HEK293 (cell line): ENCODE data around the gene SPTBN1.

Source experiments
- CTCF ChIA-PET: fragments of 350-600 bp; formaldehyde crosslinking; extraction: SDS; loops from one replicate; lab custom pipeline; 2021; ENCODE audit warnings: antibody characterized with exemption; lab: Yijun Ruan, JAX
- POLR2A ChIA-PET: fragments of 300-600 bp; formaldehyde crosslinking; extraction: SDS; loops from one replicate; lab custom pipeline; 2020; ENCODE audit warnings: antibody characterized with exemption, inconsistent platforms; lab: Yijun Ruan, JAX
- H3K27ac ChIP-seq: fragments of 200-500 bp; sonication (Bioruptor generic); 2 replicates; pipeline ENCODE4 v1.5.1; 2014; ENCODE audit warnings: low read depth, low read length, control low read depth, inconsistent platforms; ENCODE audit errors: extremely low read depth
- H3K36me3 ChIP-seq, 2 experiments: fragments of 200-500 bp in 1 of 2; sonication (Bioruptor generic) in 1 of 2; 1 replicate in 1 of 2; 2 replicates in 1 of 2; pipeline ENCODE4 v1.5.1; 2014 to 2017; ENCODE audit warnings: inconsistent platforms in 2 of 2, low read length in 2 of 2; ENCODE audit not compliant: control insufficient read depth in 2 of 2, insufficient read depth in 1 of 2
- H3K4me1 ChIP-seq: fragments of 200-500 bp; sonication (Bioruptor generic); 2 replicates; pipeline ENCODE4 v1.5.1; 2014; ENCODE audit warnings: mild to moderate bottlenecking, low read length, inconsistent platforms; ENCODE audit not compliant: control insufficient read depth, insufficient read depth
- H3K4me3 ChIP-seq: 2 replicates; pipeline ENCODE4 v1.5.1; 2011; ENCODE audit warnings: low read depth, mild to moderate bottlenecking, control low read depth, low read length, moderate library complexity
- H3K9me3 ChIP-seq: fragments of 200-500 bp; sonication (Bioruptor generic); 2 replicates; pipeline ENCODE4 v1.5.1; 2014; ENCODE audit warnings: low read depth, low read length, inconsistent platforms; ENCODE audit not compliant: control insufficient read depth, insufficient read depth
- MZF1 ChIP-seq: fragments of 450-650 bp; formaldehyde crosslinking; IDR thresholded peaks from 2 replicates; pipeline ENCODE4 v1.5.1; 2017; ENCODE audit warnings: missing biosample characterization, missing genetic modification characterization, borderline replicate concordance
- PRDM1 ChIP-seq: fragments of 450-650 bp; formaldehyde crosslinking; IDR thresholded peaks from 2 replicates; pipeline ENCODE4; 2016; ENCODE audit warnings: missing biosample characterization, missing genetic modification characterization
- SCRT1 ChIP-seq: fragments of 450-650 bp; formaldehyde crosslinking; IDR thresholded peaks from 2 replicates; pipeline ENCODE4 v1.5.1; 2016; ENCODE audit warnings: missing biosample characterization, missing genetic modification characterization, borderline replicate concordance
- SCRT2 ChIP-seq: fragments of 450-650 bp; formaldehyde crosslinking; IDR thresholded peaks from 2 replicates; pipeline ENCODE4 v1.5.1; 2016; ENCODE audit warnings: missing biosample characterization, missing genetic modification characterization
- TRIM28 ChIP-seq: IDR thresholded peaks from 2 replicates; pipeline ENCODE4 v1.6.1; 2011; ENCODE audit warnings: low read length, control low read depth, borderline replicate concordance
- ZBTB17 ChIP-seq: fragments of 450-650 bp; formaldehyde crosslinking; IDR thresholded peaks from 2 replicates; pipeline ENCODE4 v1.5.1; 2016; ENCODE audit warnings: missing biosample characterization, missing genetic modification characterization
- ZBTB20 ChIP-seq: fragments of 450-650 bp; formaldehyde crosslinking; IDR thresholded peaks from 2 replicates; pipeline ENCODE4 v1.5.1; 2016; ENCODE audit warnings: missing biosample characterization, missing genetic modification characterization
- ZEB2 ChIP-seq: fragments of 450-650 bp; formaldehyde crosslinking; IDR thresholded peaks from 2 replicates; pipeline ENCODE4 v1.5.1; 2016; ENCODE audit warnings: missing biosample characterization, missing genetic modification characterization
- ZFP37 ChIP-seq: fragments of 450-650 bp; formaldehyde crosslinking; IDR thresholded peaks from 2 replicates; pipeline ENCODE4 v1.5.1; 2016; ENCODE audit warnings: missing biosample characterization, missing genetic modification characterization
- ZNF175 ChIP-seq: fragments of 450-650 bp; formaldehyde crosslinking; IDR thresholded peaks from 2 replicates; pipeline ENCODE4 v1.5.1; 2016; ENCODE audit warnings: missing biosample characterization, missing genetic modification characterization
- ZNF354C ChIP-seq: fragments of 450-650 bp; formaldehyde crosslinking; IDR thresholded peaks from 2 replicates; pipeline ENCODE4 v1.5.1; 2016; ENCODE audit warnings: missing biosample characterization, missing genetic modification characterization, low read depth, borderline replicate concordance
- ZNF366 ChIP-seq: fragments of 450-650 bp; formaldehyde crosslinking; conservative IDR thresholded peaks from 2 replicates; pipeline ENCODE4 v1.5.1; 2016; ENCODE audit warnings: missing biosample characterization, missing genetic modification characterization
- ZNF416 ChIP-seq: fragments of 450-650 bp; formaldehyde crosslinking; IDR thresholded peaks from 2 replicates; pipeline ENCODE4 v1.5.1; 2016; ENCODE audit warnings: missing biosample characterization, missing genetic modification characterization
- ZNF48 ChIP-seq: fragments of 450-650 bp; formaldehyde crosslinking; IDR thresholded peaks from 2 replicates; pipeline ENCODE4 v1.5.1; 2016; ENCODE audit warnings: missing biosample characterization, missing genetic modification characterization
- ZNF596 ChIP-seq: fragments of 450-650 bp; IDR thresholded peaks from 2 replicates; pipeline ENCODE4 v1.5.0; 2018; ENCODE audit warnings: missing biosample characterization, mild to moderate bottlenecking, missing genetic modification characterization, moderate library complexity
- ZNF654 ChIP-seq: fragments of 450-650 bp; formaldehyde crosslinking; IDR thresholded peaks from 2 replicates; pipeline ENCODE4 v1.5.1; 2016; ENCODE audit warnings: low read depth, missing biosample characterization, missing genetic modification characterization
- ZNF785 ChIP-seq: fragments of 450-650 bp; formaldehyde crosslinking; IDR thresholded peaks from 2 replicates; pipeline ENCODE4 v1.5.1; 2016; ENCODE audit warnings: missing biosample characterization, missing genetic modification characterization
- TF ChIP-seq, protein P1 (sequence below): fragments of 450-650 bp; formaldehyde crosslinking; IDR thresholded peaks from 2 replicates; pipeline ENCODE4 v1.5.1; 2016; ENCODE audit warnings: missing biosample characterization, missing genetic modification characterization
- TF ChIP-seq, protein P2 (sequence below): fragments of 450-650 bp; formaldehyde crosslinking; IDR thresholded peaks from 2 replicates; pipeline ENCODE4 v1.5.1; 2016; ENCODE audit warnings: missing biosample characterization, missing genetic modification characterization
- TF ChIP-seq, protein P3 (sequence below): fragments of 450-650 bp; formaldehyde crosslinking; IDR thresholded peaks from 2 replicates; pipeline ENCODE4; 2016; ENCODE audit warnings: missing biosample characterization, missing genetic modification characterization
- TF ChIP-seq, protein P4 (sequence below): fragments of 450-650 bp; formaldehyde crosslinking; IDR thresholded peaks from 2 replicates; pipeline ENCODE4 v1.5.1; 2017; ENCODE audit warnings: missing biosample characterization, missing genetic modification characterization

The SPTBN1 gene

DNA sequence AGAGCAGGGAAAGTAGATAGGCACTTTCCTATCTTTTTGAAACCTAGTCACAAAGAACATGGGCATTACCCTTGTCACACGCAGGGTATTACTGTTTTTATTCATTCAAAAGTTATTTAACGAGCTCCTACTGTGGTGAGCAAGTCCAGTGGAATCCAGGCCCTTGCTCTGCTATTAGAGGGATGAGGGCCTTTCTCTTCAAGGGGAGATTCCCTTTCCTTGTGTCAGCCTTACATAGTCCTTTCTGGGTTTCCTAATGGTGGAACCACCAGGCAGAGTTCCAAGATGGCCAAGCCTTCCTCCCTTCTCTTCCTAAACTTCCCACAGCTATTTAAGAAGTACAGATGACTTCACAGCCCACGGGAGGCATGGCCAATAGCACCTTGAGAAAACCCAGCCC, 64.6 kb downstream of the SPTBN1 start:
- CTCF ChIA-PET = interaction anchor here (0.6 to 6.8 kb wide), 7 partner anchors 16 to 609 kb away, joined by 3 to 51 read pairs (median 3); no protein-coding TSS in a partner anchor
- 0 out of 2 replicates have a peak, but pooled peaks cover 3% of the 10 kb centered on the region for H3K4me1 ChIP-seq
- no peak for TF ChIP-seq ZBTB17
- TF ChIP-seq, protein P1, sequence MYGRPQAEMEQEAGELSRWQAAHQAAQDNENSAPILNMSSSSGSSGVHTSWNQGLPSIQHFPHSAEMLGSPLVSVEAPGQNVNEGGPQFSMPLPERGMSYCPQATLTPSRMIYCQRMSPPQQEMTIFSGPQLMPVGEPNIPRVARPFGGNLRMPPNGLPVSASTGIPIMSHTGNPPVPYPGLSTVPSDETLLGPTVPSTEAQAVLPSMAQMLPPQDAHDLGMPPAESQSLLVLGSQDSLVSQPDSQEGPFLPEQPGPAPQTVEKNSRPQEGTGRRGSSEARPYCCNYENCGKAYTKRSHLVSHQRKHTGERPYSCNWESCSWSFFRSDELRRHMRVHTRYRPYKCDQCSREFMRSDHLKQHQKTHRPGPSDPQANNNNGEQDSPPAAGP (tag by site-specific recombination) = no peak
- no peak for TF ChIP-seq ZFP37 (tag by site-specific recombination)
- no peak overlapping the region for H3K27ac ChIP-seq
- no peak overlapping the region for H3K4me3 ChIP-seq
- POLR2A ChIA-PET = no interaction called here
- no peaks in the 10 kb centered on the region; a peak in 1 of 3 replicates for H3K36me3 ChIP-seq
- no peaks in the 10 kb centered on the region for H3K9me3 ChIP-seq

DNA sequence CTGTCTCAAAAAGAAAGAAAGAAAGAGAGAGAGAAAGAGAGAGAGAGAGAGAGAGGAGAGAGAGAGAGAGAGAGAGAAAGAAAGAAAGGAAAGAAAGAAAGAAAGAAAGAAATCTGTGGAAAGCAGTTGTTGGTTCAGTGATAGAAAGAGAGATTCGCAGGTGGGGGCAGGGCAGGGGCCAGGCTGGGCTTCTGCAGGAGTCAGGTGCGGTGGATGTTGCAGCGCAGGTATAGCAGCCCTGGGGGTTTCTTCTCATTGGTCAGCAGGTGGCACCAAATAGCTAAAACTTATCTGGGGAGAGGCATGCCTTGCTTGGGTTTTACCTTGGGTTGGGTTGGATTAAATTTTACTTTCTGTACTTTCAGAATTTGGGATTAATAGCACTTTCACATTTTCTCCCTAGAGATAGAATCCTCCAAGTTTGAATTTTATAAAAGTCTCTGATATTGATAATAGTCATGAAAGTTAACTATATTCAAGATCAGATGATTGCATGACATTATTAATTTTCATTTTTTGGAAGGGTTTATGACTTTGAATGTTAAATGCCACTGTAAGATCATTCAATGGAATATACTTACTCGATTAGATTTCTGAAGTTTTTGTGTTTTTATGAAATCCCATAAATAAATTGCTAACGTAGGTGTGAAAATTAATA, 66.6 kb downstream of the SPTBN1 start:
- Histone ChIP-seq H3K4me1 (0 out of 2 replicates have a peak, but pooled peaks cover 3% of the 10 kb centered on the region), H3K27ac (no peak overlapping the region), H3K9me3 (no peaks in the 10 kb centered on the region), H3K4me3 (no peak overlapping the region), H3K36me3 (peaks cover 0 to 18% of the 10 kb centered on the region in 2 experiments)
- POLR2A ChIA-PET = interaction anchor here (0.7 to 0.9 kb wide), 2 partner anchors 36 to 37 kb away, joined by 3 to 5 read pairs; no protein-coding TSS in a partner anchor
- TF ChIP-seq ZNF654 (tag by site-specific recombination) (peak; percentile 86), ZNF48 (tag by site-specific recombination) (no peak), ZEB2 (0 out of 2 replicates have a peak, but pooled peaks have one; percentile 34), PRDM1 (tag by site-specific recombination) (peak; percentile 82), ZNF785 (tag by site-specific recombination) (no peak), ZNF366 (tag by site-specific recombination) (peak; percentile 76), ZNF596 (tag by site-specific recombination) (peak; percentile 95)
- TF ChIP-seq, protein P2, sequence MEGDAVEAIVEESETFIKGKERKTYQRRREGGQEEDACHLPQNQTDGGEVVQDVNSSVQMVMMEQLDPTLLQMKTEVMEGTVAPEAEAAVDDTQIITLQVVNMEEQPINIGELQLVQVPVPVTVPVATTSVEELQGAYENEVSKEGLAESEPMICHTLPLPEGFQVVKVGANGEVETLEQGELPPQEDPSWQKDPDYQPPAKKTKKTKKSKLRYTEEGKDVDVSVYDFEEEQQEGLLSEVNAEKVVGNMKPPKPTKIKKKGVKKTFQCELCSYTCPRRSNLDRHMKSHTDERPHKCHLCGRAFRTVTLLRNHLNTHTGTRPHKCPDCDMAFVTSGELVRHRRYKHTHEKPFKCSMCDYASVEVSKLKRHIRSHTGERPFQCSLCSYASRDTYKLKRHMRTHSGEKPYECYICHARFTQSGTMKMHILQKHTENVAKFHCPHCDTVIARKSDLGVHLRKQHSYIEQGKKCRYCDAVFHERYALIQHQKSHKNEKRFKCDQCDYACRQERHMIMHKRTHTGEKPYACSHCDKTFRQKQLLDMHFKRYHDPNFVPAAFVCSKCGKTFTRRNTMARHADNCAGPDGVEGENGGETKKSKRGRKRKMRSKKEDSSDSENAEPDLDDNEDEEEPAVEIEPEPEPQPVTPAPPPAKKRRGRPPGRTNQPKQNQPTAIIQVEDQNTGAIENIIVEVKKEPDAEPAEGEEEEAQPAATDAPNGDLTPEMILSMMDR (tag by site-specific recombination) = peak; percentile 71; the same call in 1 of the 2 replicates
- CTCF ChIA-PET = interaction anchor here (0.6 to 6.8 kb wide), 14 partner anchors 18 to 416 kb away, joined by 3 to 51 read pairs (median 5); no protein-coding TSS in a partner anchor

DNA sequence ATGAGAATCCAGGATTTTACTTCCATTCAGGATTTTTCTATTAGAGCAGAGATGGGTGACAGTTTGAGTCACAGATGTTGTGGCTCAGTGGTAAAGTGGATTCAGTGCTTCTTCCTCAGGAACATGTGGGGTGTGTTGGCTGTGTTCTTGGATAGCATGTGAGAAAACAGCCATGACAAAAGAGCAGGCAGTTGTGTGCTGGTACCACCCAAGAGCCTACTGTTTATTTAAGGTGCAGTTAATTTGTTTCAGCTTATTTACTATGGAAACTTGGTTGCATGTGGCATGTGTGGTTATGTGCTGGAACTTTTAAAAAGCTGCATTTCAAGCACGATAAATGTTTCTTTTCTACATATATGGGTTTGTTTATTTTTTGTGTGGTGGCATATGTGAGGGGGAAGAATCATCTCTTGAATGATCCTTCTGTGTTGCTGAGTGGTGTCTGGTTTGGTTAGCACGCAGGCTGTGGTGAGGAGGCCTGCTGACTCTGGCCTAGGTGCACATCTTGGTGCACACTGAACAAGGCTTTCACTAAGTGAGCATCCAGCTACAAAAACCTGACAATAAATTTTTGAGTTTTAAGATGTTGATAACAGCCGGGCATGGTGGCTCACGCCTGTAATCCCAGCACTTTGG, 67.3 kb downstream of the SPTBN1 start:
- POLR2A ChIA-PET = interaction anchor here (0.7 to 1.5 kb wide), 3 partner anchors 35 to 36 kb away, joined by 3 to 6 read pairs (median 5); no protein-coding TSS in a partner anchor
- TF ChIP-seq ZBTB20 (tag by site-specific recombination) (no peak), ZNF175 (no peak), MZF1 (tag by site-specific recombination) (no peak), ZNF354C (no peak), SCRT1 (tag by site-specific recombination) (no peak), ZNF416 (tag by site-specific recombination) (no peak), SCRT2 (tag by site-specific recombination) (no peak), TRIM28 (no peak)
- TF ChIP-seq, protein P3, sequence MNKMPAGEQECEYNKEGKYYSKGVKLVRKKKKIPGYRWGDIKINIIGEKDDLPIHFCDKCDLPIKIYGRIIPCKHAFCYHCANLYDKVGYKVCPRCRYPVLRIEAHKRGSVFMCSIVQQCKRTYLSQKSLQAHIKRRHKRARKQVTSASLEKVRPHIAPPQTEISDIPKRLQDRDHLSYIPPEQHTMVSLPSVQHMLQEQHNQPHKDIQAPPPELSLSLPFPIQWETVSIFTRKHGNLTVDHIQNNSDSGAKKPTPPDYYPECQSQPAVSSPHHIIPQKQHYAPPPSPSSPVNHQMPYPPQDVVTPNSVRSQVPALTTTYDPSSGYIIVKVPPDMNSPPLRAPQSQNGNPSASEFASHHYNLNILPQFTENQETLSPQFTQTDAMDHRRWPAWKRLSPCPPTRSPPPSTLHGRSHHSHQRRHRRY (tag by site-specific recombination) = no peak
- TF ChIP-seq, protein P2 (tag by site-specific recombination) = no peak
- TF ChIP-seq, protein P4, sequence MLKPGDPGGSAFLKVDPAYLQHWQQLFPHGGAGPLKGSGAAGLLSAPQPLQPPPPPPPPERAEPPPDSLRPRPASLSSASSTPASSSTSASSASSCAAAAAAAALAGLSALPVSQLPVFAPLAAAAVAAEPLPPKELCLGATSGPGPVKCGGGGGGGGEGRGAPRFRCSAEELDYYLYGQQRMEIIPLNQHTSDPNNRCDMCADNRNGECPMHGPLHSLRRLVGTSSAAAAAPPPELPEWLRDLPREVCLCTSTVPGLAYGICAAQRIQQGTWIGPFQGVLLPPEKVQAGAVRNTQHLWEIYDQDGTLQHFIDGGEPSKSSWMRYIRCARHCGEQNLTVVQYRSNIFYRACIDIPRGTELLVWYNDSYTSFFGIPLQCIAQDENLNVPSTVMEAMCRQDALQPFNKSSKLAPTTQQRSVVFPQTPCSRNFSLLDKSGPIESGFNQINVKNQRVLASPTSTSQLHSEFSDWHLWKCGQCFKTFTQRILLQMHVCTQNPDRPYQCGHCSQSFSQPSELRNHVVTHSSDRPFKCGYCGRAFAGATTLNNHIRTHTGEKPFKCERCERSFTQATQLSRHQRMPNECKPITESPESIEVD (tag by site-specific recombination) = no peak

More for the DNA sequence above, 67.3 kb downstream of the SPTBN1 start:
- no peak overlapping the region for H3K27ac ChIP-seq
- no peak overlapping the region for H3K4me3 ChIP-seq
- 0 out of 2 replicates have a peak, but pooled peaks cover 3% of the 10 kb centered on the region for H3K4me1 ChIP-seq
- H3K36me3 ChIP-seq = peaks cover 0 to 23% of the 10 kb centered on the region in 2 experiments
- H3K9me3 ChIP-seq = no peaks in the 10 kb centered on the region
- CTCF ChIA-PET = interaction anchor here (0.5 to 6.8 kb wide), 16 partner anchors 14 to 416 kb away, joined by 3 to 51 read pairs (median 4); no protein-coding TSS in a partner anchor
